ENCODE results near the gene MRPS27. TPM values are rescaled to one million over a fixed set of nuclear protein-coding genes. Genes with fewer than 3 reads are reported as not detected.
A peak's percentile ranks its signal among the peaks of the same experiment; 100 is the strongest.

Gene MRPS27
- total and polyA plus RNA-seq, 9 of the 15 experiments (the other 6 are each of a cell fraction or from before 2014, with no cell fraction given): 73.6 to 144 (median 106) TPM

DNA sequence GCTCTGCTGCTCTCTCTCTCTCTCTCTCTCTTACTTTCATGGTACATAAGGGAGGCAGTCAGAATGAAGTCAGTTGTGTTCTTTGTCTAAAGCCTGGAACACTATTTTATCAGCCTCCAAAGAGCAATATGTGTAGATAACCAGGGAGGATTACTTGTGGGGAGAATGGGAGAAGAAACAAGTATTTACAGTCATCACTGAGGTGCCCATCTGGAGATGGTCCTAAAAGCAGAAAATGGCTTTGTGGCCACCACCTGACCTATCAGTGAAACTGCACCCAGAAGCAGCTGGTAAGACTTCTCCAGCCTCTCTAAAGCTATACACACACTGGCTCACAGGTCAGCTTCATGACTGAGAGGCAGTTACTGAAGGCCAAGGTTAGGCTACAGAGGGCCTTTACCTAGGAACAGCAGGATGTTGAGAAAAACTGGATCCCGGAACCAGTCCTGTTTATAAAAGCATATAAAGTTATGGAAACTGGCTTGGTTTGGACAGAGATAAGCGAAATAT is 75.1 kb downstream of the MRPS27 start (continued):
- peak; percentile 37; the same call in 1 of the 2 replicates for TF ChIP-seq SMAD4 (CRISPR knock-in tag; conservative IDR thresholded peaks at IDR 0.05)
- 0 out of 2 replicates have a peak, but pooled peaks have one; percentile 27 for TF ChIP-seq ZNF75A (CRISPR knock-in tag; IDR thresholded peaks at IDR 0.05)
- no peak for TF ChIP-seq IRF2 (CRISPR knock-in tag; IDR thresholded peaks at IDR 0.05)
- no peak for TF ChIP-seq TRIM24 (IDR thresholded peaks at IDR 0.05)
- no peak for TF ChIP-seq ZNF41 (CRISPR knock-in tag; conservative IDR thresholded peaks at IDR 0.05)

DNA sequence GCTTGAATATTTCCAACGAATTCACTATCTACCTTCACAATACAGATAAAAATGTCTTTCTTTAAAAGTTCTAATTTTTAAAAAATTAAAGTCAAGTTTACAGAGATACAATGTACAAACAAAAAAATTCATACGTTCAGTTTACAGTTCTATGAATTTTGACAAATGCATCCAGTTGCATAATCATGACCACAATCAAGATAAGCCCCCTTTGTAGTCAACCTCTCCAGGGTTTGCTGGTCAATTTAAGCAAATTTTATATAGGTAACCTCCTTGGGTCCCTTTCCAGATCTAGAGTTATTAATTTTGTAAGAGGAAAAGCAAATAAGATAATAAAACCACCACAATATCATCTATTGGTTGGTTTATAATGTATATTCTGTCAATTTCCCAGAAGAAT is 76.3 kb downstream of the MRPS27 start:
- DNase-seq (ENCODE audit: extremely low read depth in 1 of 4, low spot score in 3 of 4): no peak
- Histone ChIP-seq H3K4me3 (no peak overlapping the region), H3K4me2 (ENCODE audit: insufficient read depth, low read length) (no peak overlapping the region), H3K9me3 (replicated peaks; ENCODE audit: control insufficient read depth, insufficient read depth, low read depth, low read length) (no peaks in the 10 kb centered on the region), H3K27me3 (ENCODE audit: control insufficient read depth in 2 of 2, insufficient read depth in 2 of 2, low read length in 2 of 2) (no peaks in the 10 kb centered on the region), H3K27ac (ENCODE audit: extremely low read depth, low read depth, low read length) (no peak overlapping the region), H3K79me2 (ENCODE audit: control insufficient read depth, insufficient read depth, low read length) (peaks cover 75% of the 10 kb centered on the region), H4K20me1 (replicated peaks; ENCODE audit: control insufficient read depth, insufficient read depth, low read length) (no peaks in the 10 kb centered on the region), H3K4me1 (replicated peaks in 1 of 2; ENCODE audit: control insufficient read depth in 2 of 2, insufficient read depth in 2 of 2, low read length in 2 of 2) (peaks cover 18 to 52% of the 10 kb centered on the region in 2 experiments), H3K36me3 (ENCODE audit: control insufficient read depth, insufficient read depth, low read length) (peaks cover 7% of the 10 kb centered on the region; the same call in 2 of the 3 replicates), H3K9me1 (ENCODE audit: control insufficient read depth, insufficient read depth, low read length) (no peaks in the 10 kb centered on the region), H3K9ac (ENCODE audit: insufficient read depth in 1 of 2, low read depth in 2 of 2, low read length in 2 of 2) (no peak overlapping the region), H2AFZ (ENCODE audit: low read depth, low read length) (no peak overlapping the region)
- intact Hi-C loops (cut with micrococcal nuclease) (loop anchor here (2.0 kb wide), 1 partner anchor 107 kb away; no protein-coding TSS in a partner anchor), in situ Hi-C loops (cut with MboI) (no loop called here)
- ChIA-PET CTCF (ENCODE audit: low intra/inter-chr PET ratio) (no interaction called here), POLR2A (interaction anchor here (1.7 kb wide), 1 partner anchor 9 kb away, joined by 5 read pairs; no protein-coding TSS in a partner anchor)
- no peak for FAIRE-seq
- BruUV-seq (replicated peaks): no TSS peak
- ATAC-seq: no peak
- WGBS (ENCODE audit: insufficient coverage, low coverage, missing lambda C conversion rate): 12% methylated on average over 2 of the region's 2 CpGs
- TF ChIP-seq CBX5 (IDR thresholded peaks at IDR 0.05; ENCODE audit: borderline replicate concordance, low read depth) (no peak), ZSCAN29 (IDR thresholded peaks at IDR 0.05) (no peak), CEBPB (tag; IDR thresholded peaks at IDR 0.05) (peak; percentile 87), PTTG1 (tag; IDR thresholded peaks at IDR 0.05; ENCODE audit: low read depth) (no peak), SMAD1 (IDR thresholded peaks at IDR 0.05; ENCODE audit: low read depth, low read length, partially characterized antibody) (no peak), CEBPG (CRISPR knock-in tag; IDR thresholded peaks at IDR 0.05) (no peak), CEBPG (tag; conservative IDR thresholded peaks at IDR 0.05 in 1 of 2, IDR thresholded peaks at IDR 0.05 in 1 of 2) (peak; percentile 65 to 66; a peak in 3 of 4 replicates), ADNP (tag; IDR thresholded peaks at IDR 0.05) (no peak), MYC (IDR thresholded peaks at IDR 0.05; ENCODE audit: low read depth, low read length) (no peak), MYC (CRISPR knock-in tag; IDR thresholded peaks at IDR 0.05; ENCODE audit: borderline replicate concordance, low read depth) (no peak), CHD2 (IDR thresholded peaks at IDR 0.05; ENCODE audit: low read depth, low read length) (no peak)
- TF ChIP-seq, protein P1, sequence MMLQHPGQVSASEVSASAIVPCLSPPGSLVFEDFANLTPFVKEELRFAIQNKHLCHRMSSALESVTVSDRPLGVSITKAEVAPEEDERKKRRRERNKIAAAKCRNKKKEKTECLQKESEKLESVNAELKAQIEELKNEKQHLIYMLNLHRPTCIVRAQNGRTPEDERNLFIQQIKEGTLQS (IDR thresholded peaks at IDR 0.05): peak; percentile 51; the same call in 1 of the 2 replicates
- TF ChIP-seq, protein P1 (CRISPR knock-in tag; conservative IDR thresholded peaks at IDR 0.05): no peak
- TF ChIP-seq, protein P2, sequence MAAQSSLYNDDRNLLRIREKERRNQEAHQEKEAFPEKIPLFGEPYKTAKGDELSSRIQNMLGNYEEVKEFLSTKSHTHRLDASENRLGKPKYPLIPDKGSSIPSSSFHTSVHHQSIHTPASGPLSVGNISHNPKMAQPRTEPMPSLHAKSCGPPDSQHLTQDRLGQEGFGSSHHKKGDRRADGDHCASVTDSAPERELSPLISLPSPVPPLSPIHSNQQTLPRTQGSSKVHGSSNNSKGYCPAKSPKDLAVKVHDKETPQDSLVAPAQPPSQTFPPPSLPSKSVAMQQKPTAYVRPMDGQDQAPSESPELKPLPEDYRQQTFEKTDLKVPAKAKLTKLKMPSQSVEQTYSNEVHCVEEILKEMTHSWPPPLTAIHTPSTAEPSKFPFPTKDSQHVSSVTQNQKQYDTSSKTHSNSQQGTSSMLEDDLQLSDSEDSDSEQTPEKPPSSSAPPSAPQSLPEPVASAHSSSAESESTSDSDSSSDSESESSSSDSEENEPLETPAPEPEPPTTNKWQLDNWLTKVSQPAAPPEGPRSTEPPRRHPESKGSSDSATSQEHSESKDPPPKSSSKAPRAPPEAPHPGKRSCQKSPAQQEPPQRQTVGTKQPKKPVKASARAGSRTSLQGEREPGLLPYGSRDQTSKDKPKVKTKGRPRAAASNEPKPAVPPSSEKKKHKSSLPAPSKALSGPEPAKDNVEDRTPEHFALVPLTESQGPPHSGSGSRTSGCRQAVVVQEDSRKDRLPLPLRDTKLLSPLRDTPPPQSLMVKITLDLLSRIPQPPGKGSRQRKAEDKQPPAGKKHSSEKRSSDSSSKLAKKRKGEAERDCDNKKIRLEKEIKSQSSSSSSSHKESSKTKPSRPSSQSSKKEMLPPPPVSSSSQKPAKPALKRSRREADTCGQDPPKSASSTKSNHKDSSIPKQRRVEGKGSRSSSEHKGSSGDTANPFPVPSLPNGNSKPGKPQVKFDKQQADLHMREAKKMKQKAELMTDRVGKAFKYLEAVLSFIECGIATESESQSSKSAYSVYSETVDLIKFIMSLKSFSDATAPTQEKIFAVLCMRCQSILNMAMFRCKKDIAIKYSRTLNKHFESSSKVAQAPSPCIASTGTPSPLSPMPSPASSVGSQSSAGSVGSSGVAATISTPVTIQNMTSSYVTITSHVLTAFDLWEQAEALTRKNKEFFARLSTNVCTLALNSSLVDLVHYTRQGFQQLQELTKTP (IDR thresholded peaks at IDR 0.05; ENCODE audit: low read depth in 1 of 2, partially characterized antibody in 2 of 2): no peak
